K562 (cell line): ENCODE measurements around the gene CDC27. TPM values are rescaled to one million over a fixed set of nuclear protein-coding genes. Genes with fewer than 3 reads are reported as not detected.
A peak's percentile ranks its signal among the peaks of the same experiment; 100 is the strongest.

Source experiments
- ASH1L ChIP-seq: fragments of 450-650 bp; IDR thresholded peaks from 2 replicates; pipeline ENCODE4 v1.6.1; 2018; ENCODE audit warnings: borderline replicate concordance, mild to moderate bottlenecking, low read depth; ENCODE audit not compliant: partially characterized antibody
- ATF7 ChIP-seq: fragments of 450-650 bp; IDR thresholded peaks from 2 replicates; pipeline ENCODE4 v1.7.1; 2014; ENCODE audit warnings: mild to moderate bottlenecking, moderate library complexity
- ETV6 ChIP-seq, 3 experiments: fragments of 150-350 bp in 1 of 3; sonication (generic) in 1 of 3; formaldehyde crosslinking in 1 of 3; IDR thresholded peaks; 2 replicates each; pipeline versions ENCODE4 v1.6.1 to v1.8.0; 2014 to 2022; ENCODE audit warnings: borderline replicate concordance in 2 of 3, low read depth in 2 of 3, antibody characterized with exemption in 1 of 3, low read length in 1 of 3, mild to moderate bottlenecking in 1 of 3, missing genetic modification reagents in 1 of 3
- HMGN3 ChIP-seq: IDR thresholded peaks from 2 replicates; pipeline ENCODE4 v1.6.1; 2011; ENCODE audit warnings: borderline replicate concordance, low read depth, mild to moderate bottlenecking, mixed read lengths, low read length; ENCODE audit not compliant: insufficient read length; ENCODE audit errors: extremely low read depth
- MECOM ChIP-seq: fragments of 250-450 bp; sonication (Bioruptor Pico); IDR thresholded peaks from 2 replicates; pipeline ENCODE4 v1.8.0; 2022; ENCODE audit warnings: inconsistent platforms
- MYBL2 ChIP-seq, 2 experiments: fragments of 450-650 bp in 1 of 2; sonication (generic) in 1 of 2; formaldehyde crosslinking in 1 of 2; IDR thresholded peaks; 2 replicates each; pipeline versions ENCODE4 v1.6.1 to v1.8.1; 2017 to 2022; ENCODE audit warnings: borderline replicate concordance in 1 of 2, inconsistent platforms in 1 of 2, low read depth in 1 of 2, mild to moderate bottlenecking in 1 of 2, missing genetic modification reagents in 1 of 2, moderate library complexity in 1 of 2
- NCOR1 ChIP-seq: fragments of 450-650 bp; IDR thresholded peaks from 2 replicates; pipeline ENCODE4 v1.6.1; 2016; ENCODE audit warnings: mild to moderate bottlenecking, moderate library complexity
- NFIC ChIP-seq: fragments of 450-650 bp; IDR thresholded peaks from 2 replicates; pipeline ENCODE4 v1.6.1; 2017; ENCODE audit warnings: mild to moderate bottlenecking, inconsistent platforms
- NFRKB ChIP-seq: fragments of 450-650 bp; IDR thresholded peaks from 2 replicates; pipeline ENCODE4 v1.6.1; 2016; ENCODE audit warnings: low read depth
- NR1H2 ChIP-seq: sonication (generic); formaldehyde crosslinking; IDR thresholded peaks from 2 replicates; pipeline ENCODE4 v1.4.0; 2020; ENCODE audit warnings: mild to moderate bottlenecking, missing genetic modification reagents
- POLR2B ChIP-seq: fragments of 450-650 bp; IDR thresholded peaks from 2 replicates; pipeline ENCODE4 v1.6.1; 2018; ENCODE audit warnings: low read depth; ENCODE audit not compliant: partially characterized antibody
- SMARCA4 ChIP-seq: fragments of 450-650 bp; IDR thresholded peaks from 2 replicates; pipeline ENCODE4 v1.6.1; 2016
- TAF9B ChIP-seq: fragments of 450-650 bp; IDR thresholded peaks from 2 replicates; pipeline ENCODE4 v1.6.1; 2018; ENCODE audit warnings: mild to moderate bottlenecking; ENCODE audit not compliant: partially characterized antibody
- TGIF2 ChIP-seq: sonication (generic); formaldehyde crosslinking; IDR thresholded peaks from 2 replicates; pipeline ENCODE4 v1.8.1; 2022; ENCODE audit warnings: mild to moderate bottlenecking, missing genetic modification reagents, moderate library complexity
- U2AF1 ChIP-seq: fragments of 200-400 bp; formaldehyde crosslinking; optimal IDR thresholded peaks from 2 replicates; pipeline ENCODE3; 2017; ENCODE audit warnings: mild to moderate bottlenecking, low read depth, low read length, moderate library complexity
- ZNF316 ChIP-seq: fragments of 450-650 bp; IDR thresholded peaks from 2 replicates; pipeline ENCODE4 v1.6.1; 2016
- ZNF347 ChIP-seq: fragments of 450-650 bp; formaldehyde crosslinking; IDR thresholded peaks from 2 replicates; pipeline ENCODE4 v1.4.0; 2020; ENCODE audit warnings: low read depth, mild to moderate bottlenecking, moderate library complexity
- ZNF695 ChIP-seq: fragments of 450-650 bp; formaldehyde crosslinking; IDR thresholded peaks from 2 replicates; pipeline ENCODE4 v1.4.0; 2020; ENCODE audit warnings: mild to moderate bottlenecking, moderate library complexity
- polyA plus RNA-seq, 8 experiments: library from polyadenylated mRNA; depleted of rRNA in 4 of 8; stranded (reverse) in 5 of 8; unstranded in 3 of 8; fragments of >200 nt; fragmentation: Nextera tagmentation in 2 of 8; fragmentation: Illumina TruSeq in 1 of 8; extraction: Ambion mirVana in 2 of 8; extraction: Trizol in 1 of 8; gene quantifications; 2 replicates each; pipeline versions ENCODE4 v1.2.1 to v1.2.3, GENCODE V29; 2011 to 2014; ENCODE audit warnings: inconsistent platforms in 1 of 8, missing spikeins in 1 of 8
- total RNA-seq, 7 experiments: library from RNA; depleted of rRNA in 6 of 7; stranded (reverse); fragments of >200 nt in 6 of 7; fragmentation: Illumina TruSeq in 2 of 7; extraction: Trizol in 2 of 7; gene quantifications; 2 replicates each; pipeline versions ENCODE4 v1.2.1 to v1.2.3, GENCODE V29; 2011 to 2021; ENCODE audit warnings: low replicate concordance in 1 of 7
- TF ChIP-seq, protein P1 (sequence below): conservative IDR thresholded peaks from 2 replicates; pipeline ENCODE4 v1.6.1; 2011; ENCODE audit warnings: low read depth, mild to moderate bottlenecking, low read length; ENCODE audit not compliant: control insufficient read depth
- TF ChIP-seq, protein P2 (sequence below), 2 experiments: fragments of 200-800 bp in 1 of 2; sonication (Bioruptor generic) in 1 of 2; sonication (generic) in 1 of 2; formaldehyde crosslinking in 1 of 2; IDR thresholded peaks in 1 of 2; conservative IDR thresholded peaks in 1 of 2; 2 replicates each; pipeline versions ENCODE4 v1.5.0 to v1.6.1; 2016 to 2020; ENCODE audit warnings: missing compliant biosample characterization in 1 of 2, missing genetic modification characterization in 1 of 2, missing genetic modification reagents in 1 of 2
- TF ChIP-seq, protein P3 (sequence below): fragments of 200-800 bp; sonication (Bioruptor generic); IDR thresholded peaks from 2 replicates; pipeline ENCODE4 v1.6.1; 2017; ENCODE audit warnings: missing genetic modification characterization, missing compliant biosample characterization

The CDC27 gene
- total and polyA plus RNA-seq, 9 of the 15 experiments (the other 6 are each of a cell fraction or from before 2014, with no cell fraction given): 28.6 to 155 (median 94.1) TPM

DNA sequence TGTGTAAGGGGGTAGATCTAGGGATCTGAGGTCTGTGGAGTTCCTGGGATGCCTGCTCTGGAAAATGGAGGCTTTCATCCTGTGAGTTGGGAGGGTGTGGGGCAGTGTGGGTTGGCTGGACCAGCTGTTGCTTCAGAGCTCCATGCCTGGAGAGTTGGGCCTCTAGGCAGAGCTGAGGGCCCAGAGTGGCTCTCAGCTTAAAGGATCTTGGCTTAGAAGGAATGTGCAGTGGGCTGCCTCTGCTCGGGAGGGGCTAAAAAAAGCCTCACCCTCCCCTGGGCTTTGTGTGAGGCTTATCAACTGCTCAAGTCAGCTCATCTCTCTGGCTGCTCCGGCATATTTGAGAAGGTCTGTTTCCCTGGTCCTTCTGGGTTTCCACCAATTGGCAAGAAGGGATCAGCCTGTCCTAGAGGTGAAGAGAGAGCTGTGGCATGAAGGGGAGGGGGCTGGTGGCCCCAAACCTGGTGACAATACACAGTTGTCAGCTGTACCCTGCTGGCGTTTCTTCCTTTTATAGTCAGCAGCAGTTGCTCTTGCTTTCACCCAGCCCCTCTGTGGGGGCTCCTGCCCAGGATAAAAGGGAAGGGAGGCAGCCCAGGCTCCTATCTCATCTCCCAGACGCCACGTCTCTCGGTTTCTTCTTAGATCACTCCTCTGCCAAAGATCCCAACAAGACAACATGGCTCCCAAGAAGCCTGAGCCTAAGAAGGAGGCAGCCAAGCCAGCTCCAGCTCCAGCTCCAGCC, 19.8 kb upstream of the CDC27 start, which contains the start of gene MYL4 (continued):
- TF ChIP-seq, protein P1, sequence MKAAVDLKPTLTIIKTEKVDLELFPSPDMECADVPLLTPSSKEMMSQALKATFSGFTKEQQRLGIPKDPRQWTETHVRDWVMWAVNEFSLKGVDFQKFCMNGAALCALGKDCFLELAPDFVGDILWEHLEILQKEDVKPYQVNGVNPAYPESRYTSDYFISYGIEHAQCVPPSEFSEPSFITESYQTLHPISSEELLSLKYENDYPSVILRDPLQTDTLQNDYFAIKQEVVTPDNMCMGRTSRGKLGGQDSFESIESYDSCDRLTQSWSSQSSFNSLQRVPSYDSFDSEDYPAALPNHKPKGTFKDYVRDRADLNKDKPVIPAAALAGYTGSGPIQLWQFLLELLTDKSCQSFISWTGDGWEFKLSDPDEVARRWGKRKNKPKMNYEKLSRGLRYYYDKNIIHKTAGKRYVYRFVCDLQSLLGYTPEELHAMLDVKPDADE: no peak
- TF ChIP-seq, protein P2, sequence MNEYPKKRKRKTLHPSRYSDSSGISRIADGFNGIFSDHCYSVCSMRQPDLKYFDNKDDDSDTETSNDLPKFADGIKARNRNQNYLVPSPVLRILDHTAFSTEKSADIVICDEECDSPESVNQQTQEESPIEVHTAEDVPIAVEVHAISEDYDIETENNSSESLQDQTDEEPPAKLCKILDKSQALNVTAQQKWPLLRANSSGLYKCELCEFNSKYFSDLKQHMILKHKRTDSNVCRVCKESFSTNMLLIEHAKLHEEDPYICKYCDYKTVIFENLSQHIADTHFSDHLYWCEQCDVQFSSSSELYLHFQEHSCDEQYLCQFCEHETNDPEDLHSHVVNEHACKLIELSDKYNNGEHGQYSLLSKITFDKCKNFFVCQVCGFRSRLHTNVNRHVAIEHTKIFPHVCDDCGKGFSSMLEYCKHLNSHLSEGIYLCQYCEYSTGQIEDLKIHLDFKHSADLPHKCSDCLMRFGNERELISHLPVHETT (CRISPR knock-in tag; conservative IDR thresholded peaks at IDR 0.05 in 1 of 2, IDR thresholded peaks at IDR 0.05 in 1 of 2): no peak
- no peak for TF ChIP-seq ATF7
- TF ChIP-seq POLR2B: peak; percentile 38
- no peak for TF ChIP-seq MECOM (CRISPR knock-in tag)
- no peak for TF ChIP-seq MYBL2 (IDR thresholded peaks at IDR 0.05; ENCODE audit: low read depth)
- TF ChIP-seq MYBL2 (CRISPR knock-in tag; IDR thresholded peaks at IDR 0.05; ENCODE audit: borderline replicate concordance): no peak
- no peak for TF ChIP-seq NR1H2
- peak; percentile 61 for TF ChIP-seq SMARCA4
- TF ChIP-seq TGIF2 (CRISPR knock-in tag): 0 out of 2 replicates have a peak, but pooled peaks have one; percentile 15
- TF ChIP-seq TAF9B: peak; percentile 66
- peak; percentile 78; the same call in 1 of the 2 replicates for TF ChIP-seq NFRKB
- TF ChIP-seq ZNF695 (CRISPR knock-in tag): no peak
- TF ChIP-seq ASH1L: no peak
- no peak for TF ChIP-seq ETV6 (IDR thresholded peaks at IDR 0.05; ENCODE audit: borderline replicate concordance in 1 of 2, low read depth in 2 of 2, low read length in 1 of 2)
- TF ChIP-seq ETV6 (CRISPR knock-in tag; IDR thresholded peaks at IDR 0.05; ENCODE audit: borderline replicate concordance): no peak
- TF ChIP-seq ZNF347 (CRISPR knock-in tag): no peak
- no peak for TF ChIP-seq NCOR1
- no peak for TF ChIP-seq U2AF1
- TF ChIP-seq NFIC: no peak
- TF ChIP-seq ZNF316: no peak
- TF ChIP-seq, protein P3, sequence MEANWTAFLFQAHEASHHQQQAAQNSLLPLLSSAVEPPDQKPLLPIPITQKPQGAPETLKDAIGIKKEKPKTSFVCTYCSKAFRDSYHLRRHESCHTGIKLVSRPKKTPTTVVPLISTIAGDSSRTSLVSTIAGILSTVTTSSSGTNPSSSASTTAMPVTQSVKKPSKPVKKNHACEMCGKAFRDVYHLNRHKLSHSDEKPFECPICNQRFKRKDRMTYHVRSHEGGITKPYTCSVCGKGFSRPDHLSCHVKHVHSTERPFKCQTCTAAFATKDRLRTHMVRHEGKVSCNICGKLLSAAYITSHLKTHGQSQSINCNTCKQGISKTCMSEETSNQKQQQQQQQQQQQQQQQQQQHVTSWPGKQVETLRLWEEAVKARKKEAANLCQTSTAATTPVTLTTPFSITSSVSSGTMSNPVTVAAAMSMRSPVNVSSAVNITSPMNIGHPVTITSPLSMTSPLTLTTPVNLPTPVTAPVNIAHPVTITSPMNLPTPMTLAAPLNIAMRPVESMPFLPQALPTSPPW (CRISPR knock-in tag): peak; percentile 76
- TF ChIP-seq HMGN3: no peak
